K562 (cell line): Measurements from ENCODE around the gene PACSIN3.

Experiments used
- BRCA1 ChIP-seq, 2 experiments: fragments of 450-650 bp in 1 of 2; sonication (generic) in 1 of 2; formaldehyde crosslinking in 1 of 2; IDR thresholded peaks; 2 replicates each; pipeline versions ENCODE4 v1.5.0 to v1.6.1; 2017 to 2020; ENCODE audit warnings: mild to moderate bottlenecking in 1 of 2, missing genetic modification reagents in 1 of 2
- FOXP1 ChIP-seq: sonication (generic); formaldehyde crosslinking; IDR thresholded peaks from 2 replicates; pipeline ENCODE4 v1.8.0; 2022; ENCODE audit warnings: mild to moderate bottlenecking, missing genetic modification reagents
- GTF2F1 ChIP-seq: IDR thresholded peaks from 2 replicates; pipeline ENCODE4 v1.6.1; 2011; ENCODE audit warnings: low read depth, low read length, improper control_type of control experiment
- PTRF ChIP-seq: fragments of 450-650 bp; IDR thresholded peaks from 2 replicates; pipeline ENCODE4 v1.6.1; 2016; ENCODE audit warnings: mild to moderate bottlenecking, missing genetic modification characterization, missing compliant biosample characterization
- SRF ChIP-seq, 2 experiments: fragments of 250-450, 450-650 bp in 1 of 2; sonication (Bioruptor Pico) in 1 of 2; sonication (generic) in 1 of 2; formaldehyde crosslinking; IDR thresholded peaks; 2 replicates each; pipeline versions ENCODE4 v1.5.0 to v1.5.1; 2020 to 2022; ENCODE audit warnings: mild to moderate bottlenecking in 1 of 2, missing genetic modification reagents in 1 of 2
- ZNF740 ChIP-seq, 3 experiments: fragments of 200-800 bp in 1 of 3; sonication (Bioruptor generic) in 1 of 3; sonication (generic) in 1 of 3; formaldehyde crosslinking in 1 of 3; IDR thresholded peaks; 2 replicates each; pipeline versions ENCODE4 v1.6.1 to v1.8.0; 2016 to 2022; ENCODE audit warnings: mild to moderate bottlenecking in 2 of 3, missing compliant biosample characterization in 2 of 3, missing genetic modification characterization in 2 of 3, missing genetic modification reagents in 1 of 3
- ZNF780A ChIP-seq: fragments of 250-450 bp; sonication (Bioruptor Pico); IDR thresholded peaks from 2 replicates; pipeline ENCODE4 v1.5.0; 2021; ENCODE audit warnings: mild to moderate bottlenecking

GRCh38 chr11:47207459-47207858 is 21.2 kb upstream of the PACSIN3 start:
- TF ChIP-seq SRF (CRISPR knock-in tag; IDR thresholded peaks at IDR 0.05) (no peak), ZNF780A (CRISPR knock-in tag) (no peak), PTRF (tag) (no peak), GTF2F1 (no peak), BRCA1 (IDR thresholded peaks at IDR 0.05) (no peak), BRCA1 (CRISPR knock-in tag; IDR thresholded peaks at IDR 0.05) (no peak), ZNF740 (CRISPR knock-in tag; IDR thresholded peaks at IDR 0.05) (no peak), ZNF740 (tag; IDR thresholded peaks at IDR 0.05) (no peak), FOXP1 (no peak)
